NCI-H2081 (cell line): ENCODE measurements around the gene RAPGEF1.
"Not testable (repeated sequence)": the region's sequence is repeated elsewhere in the genome, so short reads cannot be mapped to it uniquely, and the experiment has no call there.

Experiments
- DNase-seq, 2 experiments: peaks; one replicate each; lab custom pipeline; 2025; lab: John Stamatoyannopoulos, UW

Gene RAPGEF1

DNA sequence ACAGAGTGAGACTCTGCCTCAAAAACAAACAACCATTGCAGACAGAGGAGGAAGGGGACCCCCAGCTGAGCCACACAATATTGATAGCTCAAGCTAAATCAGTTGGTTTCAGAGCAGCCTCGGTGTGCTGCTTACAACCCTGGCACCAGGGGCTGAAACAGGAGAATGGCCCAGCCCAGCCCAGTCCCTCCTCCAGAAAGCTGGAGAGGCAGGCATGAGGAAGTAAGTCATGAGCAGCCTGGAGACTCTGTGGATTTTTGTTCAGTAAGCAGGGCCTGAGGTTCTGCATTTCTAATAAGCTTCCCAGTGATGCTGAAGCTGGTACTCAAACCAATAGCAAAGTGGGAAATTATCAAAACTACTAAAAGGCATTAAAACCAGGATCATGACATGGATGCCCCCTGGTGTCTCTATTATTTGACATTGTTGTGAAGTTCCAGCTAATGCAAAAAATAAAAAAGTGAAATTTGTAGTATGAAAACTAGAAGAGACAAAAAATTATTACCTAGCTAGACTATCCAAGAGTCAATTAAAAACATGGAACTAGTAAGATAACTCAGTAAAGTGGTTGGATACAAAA, 180.4 kb downstream of the RAPGEF1 start:
- no peak for DNase-seq

- no peak for DNase-seq
Measured at GRCh38 chr9:131557855-131558548, 181.9 kb downstream of the RAPGEF1 start.

- no peak for DNase-seq
Measured at GRCh38 chr9:131555841-131556673, 183.8 kb downstream of the RAPGEF1 start.

DNA sequence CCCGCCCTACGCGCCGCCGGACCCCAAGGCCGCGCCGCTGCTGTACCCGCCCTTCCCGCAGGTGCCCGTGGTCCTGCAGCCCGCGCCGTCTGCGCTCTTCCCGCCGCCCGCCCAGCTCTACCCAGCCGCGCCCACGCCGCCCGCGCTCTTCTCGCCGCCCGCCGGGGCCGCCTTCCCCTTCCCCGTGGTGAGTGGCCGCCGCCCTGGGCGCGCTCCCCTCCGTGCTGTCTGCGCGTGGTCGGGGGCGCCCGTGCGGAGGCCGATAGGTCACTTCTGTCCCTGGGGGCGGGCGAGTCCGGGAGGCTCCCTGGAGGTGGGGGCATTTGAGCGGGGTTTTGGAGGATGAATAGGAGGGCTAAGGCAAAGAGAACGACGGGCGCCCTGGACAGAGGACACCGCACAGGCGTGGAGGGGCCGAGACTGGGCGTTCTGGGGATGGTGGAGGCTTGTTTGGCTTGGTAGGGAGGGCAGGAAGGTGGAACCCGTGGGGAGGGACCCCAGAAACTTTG, 185.0 kb downstream of the RAPGEF1 start:
- DNase-seq, result no peak

- no peak for DNase-seq
Measured at GRCh38 chr9:131554087-131554842, 185.6 kb downstream of the RAPGEF1 start.

- no peak for DNase-seq
Measured at GRCh38 chr9:131552030-131552429, 187.8 kb downstream of the RAPGEF1 start.

- not testable (repeated sequence) for DNase-seq
Measured at GRCh38 chr9:131550465-131550864, 189.4 kb downstream of the RAPGEF1 start.

DNA sequence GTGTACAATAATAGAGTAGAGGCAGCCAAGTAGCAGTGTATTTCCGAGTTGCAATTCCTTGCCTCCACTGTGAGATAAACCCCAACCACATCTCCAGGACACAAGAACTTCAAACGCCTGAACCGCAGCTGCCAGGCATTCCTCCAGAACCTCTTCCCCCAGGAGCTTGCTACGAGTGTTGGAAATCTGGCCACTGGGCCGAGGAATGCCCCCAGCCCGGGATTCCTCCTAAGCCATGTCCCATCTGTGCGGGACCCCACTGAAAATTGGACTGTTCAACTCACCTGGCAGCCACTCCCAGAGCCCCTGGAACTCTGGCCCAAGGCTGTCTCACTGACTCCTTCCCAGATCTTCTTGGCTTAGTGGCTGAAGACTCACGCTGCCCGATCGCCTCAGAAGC, 190.7 kb downstream of the RAPGEF1 start:
- DNase-seq, result not testable (repeated sequence)

DNA sequence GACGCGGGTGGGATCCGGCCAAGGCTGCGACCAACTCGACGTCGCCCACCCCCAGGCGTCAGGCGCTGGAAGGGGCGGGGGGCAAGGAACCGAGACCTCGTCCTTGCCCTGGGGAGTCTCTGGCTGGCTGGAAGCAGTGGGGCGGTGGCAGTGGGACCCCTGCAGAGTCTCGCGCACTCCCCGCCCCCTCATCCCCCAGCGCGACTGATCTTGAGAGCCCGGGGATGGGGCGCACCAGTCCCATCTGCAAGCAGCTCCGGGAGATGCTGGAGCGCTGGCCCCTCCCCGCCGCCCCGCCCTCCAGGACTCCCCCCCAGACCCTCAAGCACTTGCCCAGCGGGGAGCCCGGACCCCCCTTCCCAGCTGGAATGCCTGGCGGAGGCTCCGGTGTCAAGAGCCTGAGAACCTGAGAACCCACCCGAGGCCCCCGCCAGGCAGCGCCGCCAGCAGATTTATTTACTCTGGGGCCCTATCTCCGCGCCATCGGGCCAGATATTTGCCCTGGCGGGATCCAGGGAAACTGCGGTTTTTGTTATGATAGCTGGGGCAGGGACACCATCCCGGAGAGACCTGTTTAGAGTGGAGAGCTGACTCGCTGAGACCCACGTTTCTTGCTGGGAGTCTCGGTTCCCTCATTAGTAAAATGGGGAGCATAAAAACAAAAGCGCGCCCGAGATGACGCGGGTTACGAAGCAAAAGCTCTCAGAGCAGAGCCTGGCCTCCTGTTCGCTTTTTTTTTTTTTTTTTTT, 193.4 kb downstream of the RAPGEF1 start:
- DNase-seq, result no peak

GRCh38 chr9:131545786-131546335, 194.0 kb downstream of the RAPGEF1 start:
- no peak for DNase-seq

DNA sequence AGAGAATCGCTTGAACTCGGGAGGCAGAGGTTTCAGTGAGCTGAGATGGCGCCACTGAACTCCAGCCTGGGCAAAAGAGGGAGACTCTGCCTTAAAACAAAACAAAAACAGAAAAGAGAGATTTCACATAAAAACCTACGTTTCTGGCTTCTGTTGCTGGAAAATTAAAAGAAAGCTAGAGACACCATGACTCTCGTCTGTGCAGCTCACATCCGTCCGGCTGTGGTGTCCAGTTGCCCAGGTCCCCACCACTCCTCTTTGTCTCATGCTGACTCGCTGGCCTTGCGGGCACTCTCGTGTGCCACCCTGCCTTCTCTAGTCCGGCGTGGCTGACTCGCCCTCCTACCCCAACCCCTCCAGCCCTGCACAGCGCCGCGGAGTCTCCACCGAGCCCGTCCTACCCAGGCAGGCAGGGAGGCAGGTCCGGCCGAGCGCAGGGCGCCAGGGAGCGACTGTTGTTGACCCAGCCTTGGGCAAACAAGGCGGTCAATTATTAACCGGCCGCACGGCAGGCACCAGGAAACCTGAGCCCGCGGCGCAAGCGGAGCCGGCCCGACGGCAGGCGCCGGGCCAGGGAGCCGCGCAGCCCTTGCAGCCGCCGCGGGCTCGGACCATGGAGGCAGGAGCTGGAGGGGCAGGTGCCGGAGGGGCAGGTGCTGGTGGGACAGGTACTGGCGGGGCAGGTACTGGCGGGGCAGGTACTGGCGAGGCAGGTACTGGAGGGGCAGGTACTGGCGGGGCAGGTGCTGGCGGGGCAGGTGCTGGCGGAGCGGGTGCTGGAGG, 194.7 kb downstream of the RAPGEF1 start, which contains the start of gene PRRT1B:
Gene PRRT1B, plus strand, starts transcription at position 521 of the 783 bp plus-strand sequence. Its CDS starts 93 bp downstream, at position 614.
- DNase-seq, result peak; percentile 21 to 70

DNA sequence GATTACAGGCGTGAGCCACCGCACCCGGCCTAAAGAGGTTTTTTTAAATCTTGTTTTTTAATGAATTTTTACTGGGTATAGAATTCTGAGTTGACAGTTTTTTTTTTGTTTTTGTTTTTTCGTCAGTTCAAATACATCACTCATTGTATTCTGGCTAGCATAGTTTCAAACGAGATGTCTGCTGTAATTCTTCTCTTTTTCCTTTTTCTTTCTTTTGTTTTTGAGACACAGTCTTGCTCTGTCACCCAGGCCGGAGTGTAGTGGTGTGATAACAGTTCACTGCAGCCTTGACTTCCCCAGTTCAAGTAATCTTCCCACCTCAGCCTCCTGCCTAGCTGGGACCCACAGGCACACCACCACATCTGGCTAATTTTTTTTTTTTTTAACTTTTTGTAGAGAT, 196.7 kb downstream of the RAPGEF1 start:
- no peak for DNase-seq

DNA sequence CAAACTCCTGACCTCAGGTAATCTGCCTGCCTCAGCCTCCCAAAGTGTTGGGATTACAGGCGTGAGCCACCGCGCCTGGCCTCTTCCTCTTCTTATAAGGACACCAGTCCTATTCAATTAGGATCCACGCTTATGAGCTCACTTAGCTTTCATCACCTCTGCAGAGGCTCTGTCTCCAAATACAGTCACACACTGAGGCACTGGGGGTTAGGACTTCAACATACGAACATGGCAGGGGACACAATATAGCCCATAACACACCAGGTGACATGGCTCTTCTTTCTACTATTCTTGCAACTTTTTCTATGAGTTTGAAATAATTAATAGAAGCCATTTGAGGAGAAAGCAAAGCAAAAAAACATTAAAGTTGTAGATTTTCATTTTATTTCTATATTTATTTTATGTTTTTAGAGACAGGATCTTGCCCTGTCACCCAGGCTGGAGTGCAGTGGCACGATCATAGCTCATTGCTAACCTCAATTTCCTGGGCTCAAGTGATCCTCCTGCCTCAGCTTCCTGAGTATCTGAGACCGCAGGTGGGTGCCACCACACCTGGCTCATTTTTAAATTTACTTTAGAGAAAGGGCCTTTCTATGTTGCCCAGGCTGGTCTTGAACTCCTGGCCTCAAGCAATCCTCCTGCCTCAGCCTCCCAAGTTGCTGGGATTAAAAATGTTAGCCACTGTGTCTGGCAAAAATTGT, 200.5 kb downstream of the RAPGEF1 start:
- DNase-seq, result no peak

- DNase-seq, result no peak
Measured at GRCh38 chr9:131537946-131538345, 201.9 kb downstream of the RAPGEF1 start.

- DNase-seq, result no peak
Measured at GRCh38 chr9:131534721-131535237, 205.1 kb downstream of the RAPGEF1 start.

- peak; percentile 85 to 87 for DNase-seq
Measured at GRCh38 chr9:131530920-131531832, 208.7 kb downstream of the RAPGEF1 start, which contains the start of gene UCK1. TSS of gene UCK1 (minus strand) at chr9:131531263. CDS start at chr9:131531174, 89 bp downstream.

DNA sequence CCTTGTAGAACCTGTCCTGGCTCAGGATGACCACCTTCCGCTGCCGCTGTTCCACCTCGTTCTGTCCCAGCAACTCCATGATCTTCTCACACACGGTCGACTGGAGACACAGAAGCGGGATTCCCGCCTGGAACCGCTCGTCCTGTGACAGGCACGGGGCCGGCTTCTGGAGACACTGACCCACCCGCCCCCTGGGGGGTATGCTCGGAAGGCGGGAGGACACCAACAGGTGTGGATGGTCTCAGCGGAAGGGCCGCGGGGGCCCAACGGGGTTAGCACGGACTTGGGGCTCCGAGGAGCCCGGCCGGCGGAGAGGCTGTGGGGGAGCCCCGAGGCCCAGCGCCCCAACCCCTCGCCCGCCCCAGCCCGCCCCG, 209.3 kb downstream of the RAPGEF1 start:
- peak; percentile 12 to 55 for DNase-seq
